ENCODE data around the gene BZW1.

Gene BZW1

DNA sequence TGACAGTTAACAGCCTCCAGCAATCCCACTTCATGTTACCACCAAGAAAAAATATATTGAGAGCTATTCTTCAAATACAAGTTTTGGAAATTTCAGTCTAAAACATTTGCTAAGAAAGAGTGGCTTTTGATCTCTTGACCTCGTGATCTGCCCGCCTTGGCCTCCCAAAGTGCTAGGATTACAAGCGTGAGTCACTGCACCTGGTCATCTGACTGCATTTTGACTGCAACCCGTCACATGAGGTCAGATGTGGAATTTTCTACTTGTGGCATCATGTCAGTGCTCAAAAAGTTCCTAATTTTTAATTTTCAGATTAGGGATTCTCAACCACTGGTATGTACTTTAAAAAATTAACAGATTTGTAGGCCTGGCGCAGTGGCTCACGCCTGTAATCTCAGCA, 61.9 kb downstream of the BZW1 start:
- no peaks in the 10 kb centered on the region for H4K20me1 ChIP-seq (ENCODE audit: insufficient read depth, low read length)
- no peaks in the 10 kb centered on the region for H3K9me2 ChIP-seq (replicated peaks; ENCODE audit: insufficient read depth, low read length)
- H3K4me1 ChIP-seq (ENCODE audit: low read length), result 0 out of 2 replicates have a peak, but pooled peaks cover 5% of the 10 kb centered on the region
- no peak overlapping the region for H3K27ac ChIP-seq (ENCODE audit: low read length)
- no peak overlapping the region for H3K9ac ChIP-seq (ENCODE audit: low read length)
- TF ChIP-seq EZH2 (optimal IDR thresholded peaks at IDR 0.05; ENCODE audit: low read depth, low read length) (no peak), EZH2phosphoT487 (IDR thresholded peaks at IDR 0.05; ENCODE audit: low read length) (no peak)
- TF ChIP-seq, protein P1, sequence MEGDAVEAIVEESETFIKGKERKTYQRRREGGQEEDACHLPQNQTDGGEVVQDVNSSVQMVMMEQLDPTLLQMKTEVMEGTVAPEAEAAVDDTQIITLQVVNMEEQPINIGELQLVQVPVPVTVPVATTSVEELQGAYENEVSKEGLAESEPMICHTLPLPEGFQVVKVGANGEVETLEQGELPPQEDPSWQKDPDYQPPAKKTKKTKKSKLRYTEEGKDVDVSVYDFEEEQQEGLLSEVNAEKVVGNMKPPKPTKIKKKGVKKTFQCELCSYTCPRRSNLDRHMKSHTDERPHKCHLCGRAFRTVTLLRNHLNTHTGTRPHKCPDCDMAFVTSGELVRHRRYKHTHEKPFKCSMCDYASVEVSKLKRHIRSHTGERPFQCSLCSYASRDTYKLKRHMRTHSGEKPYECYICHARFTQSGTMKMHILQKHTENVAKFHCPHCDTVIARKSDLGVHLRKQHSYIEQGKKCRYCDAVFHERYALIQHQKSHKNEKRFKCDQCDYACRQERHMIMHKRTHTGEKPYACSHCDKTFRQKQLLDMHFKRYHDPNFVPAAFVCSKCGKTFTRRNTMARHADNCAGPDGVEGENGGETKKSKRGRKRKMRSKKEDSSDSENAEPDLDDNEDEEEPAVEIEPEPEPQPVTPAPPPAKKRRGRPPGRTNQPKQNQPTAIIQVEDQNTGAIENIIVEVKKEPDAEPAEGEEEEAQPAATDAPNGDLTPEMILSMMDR (IDR thresholded peaks at IDR 0.05; ENCODE audit: low read length), result no peak
- H2AFZ ChIP-seq (ENCODE audit: low read length), result no peak overlapping the region
- no peak overlapping the region for H3K4me2 ChIP-seq (ENCODE audit: low read depth, low read length)
- H3K27me3 ChIP-seq (replicated peaks; ENCODE audit: insufficient read depth, low read length), result no peaks in the 10 kb centered on the region
- no peak for DNase-seq
- no peak overlapping the region for H3K4me3 ChIP-seq (ENCODE audit: low read length)
- H3K36me3 ChIP-seq (replicated peaks; ENCODE audit: insufficient read depth, low read length), result no peaks in the 10 kb centered on the region; the same call in 1 of the 2 replicates
- H3K9me3 ChIP-seq (replicated peaks; ENCODE audit: insufficient read depth, low read length), result no peaks in the 10 kb centered on the region
- H3K79me2 ChIP-seq (ENCODE audit: low read length), result no peaks in the 10 kb centered on the region
- H3F3A ChIP-seq (ENCODE audit: insufficient read depth, low read length), result no peaks in the 10 kb centered on the region

Data from MM.1S (cell line).